Muscle layer of duodenum (tissue), 2 donors: ENCODE measurements around the gene CLCA4.

Source experiments
- H3K27ac ChIP-seq: one replicate; pipeline ENCODE4 v1.7.0; 2013; ENCODE audit warnings: mild to moderate bottlenecking, low read length
- H3K27me3 ChIP-seq: one replicate; pipeline ENCODE4 v1.7.0; 2013; ENCODE audit warnings: low read depth, mild to moderate bottlenecking, control low read depth, low read length
- H3K36me3 ChIP-seq, 2 donors: one replicate each; pipeline ENCODE4 v1.7.0; 2013; ENCODE audit warnings: low read length in 2 of 2, control low read depth in 1 of 2, mild to moderate bottlenecking in 1 of 2; ENCODE audit not compliant: insufficient read depth in 2 of 2, control insufficient read depth in 1 of 2
- H3K4me1 ChIP-seq, 2 donors: one replicate each; pipeline ENCODE4 v1.7.0; 2013; ENCODE audit warnings: low read length in 2 of 2, mild to moderate bottlenecking in 2 of 2, control low read depth in 1 of 2, moderate library complexity in 1 of 2; ENCODE audit not compliant: insufficient read depth in 2 of 2, control insufficient read depth in 1 of 2
- H3K4me3 ChIP-seq, 2 donors: one replicate each; pipeline ENCODE4 v1.7.0; 2013; ENCODE audit warnings: low read length in 2 of 2, low read depth in 1 of 2, mild to moderate bottlenecking in 1 of 2
- H3K9me3 ChIP-seq, 2 donors: one replicate each; pipeline ENCODE4 v1.7.0; 2013; ENCODE audit warnings: low read length in 2 of 2, control low read depth in 1 of 2, mild to moderate bottlenecking in 1 of 2; ENCODE audit not compliant: control insufficient read depth in 1 of 2
- donor health status: healthy.

CLCA4 gene

DNA sequence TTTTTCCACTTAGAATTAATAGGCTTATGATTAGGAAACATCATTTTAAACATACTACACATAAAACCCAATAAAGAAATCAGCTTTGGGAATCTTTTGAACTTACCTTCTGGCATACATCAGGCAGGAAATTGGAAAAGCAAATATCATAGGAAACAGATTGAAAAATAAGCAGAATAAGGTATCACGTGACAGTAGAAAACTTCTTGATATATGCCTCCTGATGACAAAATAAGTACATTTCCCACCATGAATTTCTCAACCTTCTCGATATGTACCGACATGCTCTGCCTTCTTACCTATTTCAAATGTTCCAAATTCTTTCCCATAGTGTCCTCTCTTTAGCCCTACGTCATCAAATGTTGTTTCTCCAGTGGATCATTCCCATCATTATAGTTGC lies 72.4 kb downstream of the CLCA4 start:
- no peak overlapping the region for H3K4me3 ChIP-seq
- no peaks in the 10 kb centered on the region for H3K4me1 ChIP-seq
- no peak overlapping the region for H3K27ac ChIP-seq
- no peaks in the 10 kb centered on the region for H3K27me3 ChIP-seq
- H3K9me3 ChIP-seq: peaks cover 0 to 16% of the 10 kb centered on the region in 2 donors
- H3K36me3 ChIP-seq: no peaks in the 10 kb centered on the region

GRCh38 chr1:86621286-86621685 lies 74.4 kb downstream of the CLCA4 start:
- no peaks in the 10 kb centered on the region for H3K27me3 ChIP-seq
- peaks cover 0 to 14% of the 10 kb centered on the region in 2 donors for H3K9me3 ChIP-seq
- H3K4me1 ChIP-seq: no peaks in the 10 kb centered on the region

More at GRCh38 chr1:86621286-86621685, 74.4 kb downstream of the CLCA4 start:
- no peaks in the 10 kb centered on the region for H3K36me3 ChIP-seq
- no peak overlapping the region for H3K27ac ChIP-seq
- H3K4me3 ChIP-seq: no peak overlapping the region
